BLaER1 treated with 17β-estradiol and CSF1 and Interleukin-3, amounts not matched to agents 10 nM and 100 nM (cell line): ENCODE results near the gene CFAP251.
"Not testable (repeated sequence)": the region's sequence is repeated elsewhere in the genome, so short reads cannot be mapped to it uniquely, and the experiment has no call there.

Experiments used
- H3K27ac ChIP-seq, 11 experiments: shearing (Covaris generic); formaldehyde crosslinking; 2 replicates each; pipeline ENCODE4 v1.8.1; 2022
- H3K27me3 ChIP-seq, 11 experiments: shearing (Covaris generic); formaldehyde crosslinking; 2 replicates each; pipeline ENCODE4 v1.8.1; 2022
- H3K36me3 ChIP-seq, 11 experiments: shearing (Covaris generic); formaldehyde crosslinking; 2 replicates each; pipeline ENCODE4 v1.8.1; 2022
- H3K4me1 ChIP-seq, 10 experiments: shearing (Covaris generic); formaldehyde crosslinking; 2 replicates each; pipeline ENCODE4 v1.8.1; 2022
- H3K4me2 ChIP-seq, 11 experiments: shearing (Covaris generic); formaldehyde crosslinking; 2 replicates each; pipeline ENCODE4 v1.8.1; 2022
- H3K4me3 ChIP-seq, 10 experiments: shearing (Covaris generic); formaldehyde crosslinking; 2 replicates each; pipeline ENCODE4 v1.8.1; 2022
- H3K9ac ChIP-seq, 11 experiments: shearing (Covaris generic); formaldehyde crosslinking; 2 replicates each; pipeline ENCODE4 v1.8.1; 2022
- H3K9me3 ChIP-seq, 11 experiments: shearing (Covaris generic); formaldehyde crosslinking; replicated peaks in 1 of 11; 2 replicates each; pipeline ENCODE4 v1.8.1; 2022
- H4K20me1 ChIP-seq, 11 experiments: shearing (Covaris generic); formaldehyde crosslinking; 2 replicates each; pipeline ENCODE4 v1.8.1; 2022
- Cebpa-rat ChIP-seq, 11 experiments: shearing (Covaris generic); IDR thresholded peaks; 2 replicates each; pipeline ENCODE4 v1.8.1; 2022

Gene CFAP251

GRCh38 chr12:121916719-121917118 lies 1.7 kb upstream of the CFAP251 start:
- Histone ChIP-seq H3K9ac (peak overlapping the region in 10 of 11 experiments; percentile 6 to 77 (median 32); a peak in 15 of 22 replicates), H3K4me1 (peaks cover 45 to 61% (median 51%) of the 10 kb centered on the region in 10 experiments), H3K4me3 (no peak overlapping the region), H4K20me1 (peaks cover 0 to 34% (median 3%) of the 10 kb centered on the region in 11 experiments; a peak in 3 of 22 replicates), H3K4me2 (peak overlapping the region; percentile 98 to 100 (median 99); a peak in 21 of 22 replicates), H3K27me3 (no peaks in the 10 kb centered on the region), H3K27ac (peak overlapping the region in 9 of 11 experiments; percentile 41 to 90 (median 58); a peak in 16 of 22 replicates), H3K36me3 (peaks cover 40 to 60% (median 56%) of the 10 kb centered on the region in 11 experiments), H3K9me3 (no peaks in the 10 kb centered on the region)
- no peak for TF ChIP-seq Cebpa-rat (IDR thresholded peaks at IDR 0.05)

DNA sequence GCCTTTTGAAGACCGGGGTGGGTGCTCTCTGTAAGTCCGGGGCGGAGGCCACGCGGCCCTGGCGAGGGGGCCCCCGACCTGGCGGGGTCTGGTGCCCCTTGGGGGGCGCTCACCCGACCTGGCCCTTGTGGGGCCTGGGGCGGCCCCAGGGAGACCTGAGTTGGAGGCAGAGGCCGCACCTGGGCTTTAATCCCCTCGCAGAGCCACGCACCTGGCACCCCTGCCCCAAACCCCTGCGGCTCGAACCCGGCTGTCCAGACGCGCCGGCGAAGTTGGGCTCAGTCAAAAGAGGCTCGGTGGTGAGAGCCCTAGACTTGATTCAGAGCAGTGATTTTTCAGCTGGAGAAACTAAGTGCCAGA lies 267 bp downstream of the CFAP251 start:
- H3K4me2 ChIP-seq: peak overlapping the region; percentile 98 to 100 (median 99)
- H3K27me3 ChIP-seq: no peaks in the 10 kb centered on the region
- TF ChIP-seq Cebpa-rat (IDR thresholded peaks at IDR 0.05): no peak
- peak overlapping the region; percentile 32 to 90 (median 62); a peak in 21 of 22 replicates for H3K27ac ChIP-seq
- H3K4me3 ChIP-seq: peak overlapping the region; percentile 47 to 73 (median 60)
- H3K9me3 ChIP-seq: no peaks in the 10 kb centered on the region
- peaks cover 28 to 43% (median 38%) of the 10 kb centered on the region in 11 experiments for H3K36me3 ChIP-seq
- peaks cover 54 to 73% (median 64%) of the 10 kb centered on the region in 10 experiments for H3K4me1 ChIP-seq
- peak overlapping the region; percentile 50 to 83 (median 72) for H3K9ac ChIP-seq
- H4K20me1 ChIP-seq: peaks cover 0 to 26% (median 0%) of the 10 kb centered on the region in 11 experiments; a peak in 3 of 22 replicates

DNA sequence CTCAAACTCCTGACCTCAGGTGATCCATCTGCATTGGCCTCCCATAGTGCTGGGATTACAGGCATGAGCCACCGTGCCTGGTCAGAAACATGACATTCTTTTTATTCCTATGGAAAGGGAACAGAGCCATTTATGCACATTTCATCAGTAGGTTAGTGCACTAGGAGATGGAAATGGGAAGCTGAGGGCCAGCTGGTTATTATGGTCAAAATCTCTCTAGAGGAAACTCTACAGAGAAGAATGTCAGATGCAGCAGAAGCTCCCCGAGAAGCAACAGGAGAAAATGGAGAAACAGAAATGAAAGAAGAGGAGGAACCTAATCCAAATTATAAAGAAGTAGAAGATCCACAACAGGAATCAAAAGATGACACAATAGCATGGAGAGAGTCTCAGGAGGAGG lies 2.7 kb downstream of the CFAP251 start:
- Histone ChIP-seq H3K4me2 (peak overlapping the region; percentile 23 to 79 (median 52); a peak in 18 of 22 replicates), H3K27me3 (no peaks in the 10 kb centered on the region)

DNA sequence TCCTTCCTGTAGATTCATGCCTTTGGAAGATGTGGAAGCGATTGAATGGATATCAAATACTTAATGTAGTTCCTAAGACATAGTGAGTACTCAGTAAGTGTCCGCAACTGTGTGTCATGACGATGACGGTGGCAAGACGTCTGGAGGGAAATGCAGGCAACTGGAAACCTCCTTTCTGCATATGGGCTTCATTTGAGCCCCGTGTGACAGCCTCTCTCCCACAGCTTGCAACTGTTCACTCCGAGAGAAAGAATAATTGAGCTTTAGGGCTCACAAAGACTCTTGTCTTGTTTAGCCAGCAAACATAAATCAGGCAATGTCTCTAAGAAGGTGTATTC lies 6.9 kb downstream of the CFAP251 start:
- Histone ChIP-seq H3K9me3 (no peaks in the 10 kb centered on the region), H4K20me1 (no peaks in the 10 kb centered on the region), H3K4me3 (no peak overlapping the region), H3K36me3 (no peaks in the 10 kb centered on the region; a peak in 1 of 22 replicates), H3K27me3 (no peaks in the 10 kb centered on the region), H3K4me2 (peak overlapping the region in 2 of 11 experiments; percentile 63 to 82; a peak in 2 of 22 replicates), H3K9ac (no peak overlapping the region), H3K4me1 (peaks cover 43 to 74% (median 63%) of the 10 kb centered on the region in 10 experiments), H3K27ac (no peak overlapping the region)
- TF ChIP-seq Cebpa-rat (IDR thresholded peaks at IDR 0.05): no peak

More for the DNA sequence above, 2.7 kb downstream of the CFAP251 start:
- Histone ChIP-seq H3K36me3 (peaks cover 6 to 19% (median 16%) of the 10 kb centered on the region in 11 experiments), H4K20me1 (peaks cover 0 to 20% (median 0%) of the 10 kb centered on the region in 11 experiments; a peak in 3 of 22 replicates), H3K4me1 (peaks cover 58 to 86% (median 74%) of the 10 kb centered on the region in 10 experiments), H3K9ac (no peak overlapping the region; a peak in 1 of 22 replicates), H3K4me3 (no peak overlapping the region), H3K9me3 (no peaks in the 10 kb centered on the region), H3K27ac (no peak overlapping the region)
- TF ChIP-seq Cebpa-rat (IDR thresholded peaks at IDR 0.05): no peak

GRCh38 chr12:121926874-121927706 lies 8.7 kb downstream of the CFAP251 start:
- Histone ChIP-seq H3K27me3 (no peaks in the 10 kb centered on the region), H3K4me3 (no peak overlapping the region), H3K4me1 (peaks cover 47 to 73% (median 65%) of the 10 kb centered on the region in 10 experiments), H3K9me3 (no peaks in the 10 kb centered on the region), H4K20me1 (no peaks in the 10 kb centered on the region), H3K27ac (peak overlapping the region in 7 of 11 experiments; percentile 13 to 54 (median 23); a peak in 6 of 22 replicates), H3K4me2 (peak overlapping the region; percentile 33 to 81 (median 62)), H3K9ac (no peak overlapping the region; a peak in 1 of 22 replicates), H3K36me3 (no peaks in the 10 kb centered on the region; a peak in 1 of 22 replicates)
- TF ChIP-seq Cebpa-rat (IDR thresholded peaks at IDR 0.05): no peak

DNA sequence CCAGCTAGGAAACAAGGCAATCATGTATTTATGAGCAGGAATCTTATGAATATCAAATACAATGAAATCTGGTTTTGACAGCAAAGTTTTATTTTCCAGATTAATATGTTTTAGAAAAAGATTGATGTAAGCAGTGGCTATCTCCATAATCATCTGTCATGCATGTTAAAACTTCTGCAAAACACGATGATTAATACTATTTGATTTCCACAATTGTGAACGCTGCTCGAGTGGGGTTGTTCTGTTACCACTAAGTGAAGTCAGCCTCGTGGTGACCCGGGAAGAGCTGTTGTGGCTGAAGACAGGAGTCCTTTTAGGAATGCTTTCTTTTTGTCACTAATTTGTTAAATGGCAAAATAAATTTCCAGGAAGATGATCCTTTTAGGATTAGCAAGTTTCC lies 9.4 kb downstream of the CFAP251 start:
- no peaks in the 10 kb centered on the region for H3K27me3 ChIP-seq
- no peaks in the 10 kb centered on the region for H3K9me3 ChIP-seq
- H4K20me1 ChIP-seq: no peaks in the 10 kb centered on the region
- peaks cover 50 to 73% (median 66%) of the 10 kb centered on the region in 10 experiments for H3K4me1 ChIP-seq
- H3K9ac ChIP-seq: no peak overlapping the region; a peak in 1 of 22 replicates
- peak overlapping the region; percentile 33 to 81 (median 62) for H3K4me2 ChIP-seq
- peak overlapping the region in 4 of 11 experiments; percentile 15 to 54 (median 28); a peak in 1 of 22 replicates for H3K27ac ChIP-seq
- H3K36me3 ChIP-seq: no peaks in the 10 kb centered on the region
- no peak for TF ChIP-seq Cebpa-rat (IDR thresholded peaks at IDR 0.05)
- H3K4me3 ChIP-seq: no peak overlapping the region

- H3K4me1 ChIP-seq: peaks cover 45 to 72% (median 65%) of the 10 kb centered on the region in 10 experiments
- H3K27ac ChIP-seq, H3K4me2 ChIP-seq, H3K9ac ChIP-seq, H3K4me3 ChIP-seq, H3K27me3 ChIP-seq, H3K36me3 ChIP-seq, H3K9me3 ChIP-seq, H4K20me1 ChIP-seq: not testable (repeated sequence)
These were observed 11.2 kb downstream of the CFAP251 start for GRCh38 chr12:121929545-121929944.

GRCh38 chr12:121930862-121931261 lies 12.5 kb downstream of the CFAP251 start:
- Histone ChIP-seq H3K9ac (peak overlapping the region in 2 of 11 experiments; percentile 13 to 52; a peak in 2 of 22 replicates), H3K4me2 (peak overlapping the region; percentile 20 to 81 (median 59); a peak in 20 of 22 replicates)

DNA sequence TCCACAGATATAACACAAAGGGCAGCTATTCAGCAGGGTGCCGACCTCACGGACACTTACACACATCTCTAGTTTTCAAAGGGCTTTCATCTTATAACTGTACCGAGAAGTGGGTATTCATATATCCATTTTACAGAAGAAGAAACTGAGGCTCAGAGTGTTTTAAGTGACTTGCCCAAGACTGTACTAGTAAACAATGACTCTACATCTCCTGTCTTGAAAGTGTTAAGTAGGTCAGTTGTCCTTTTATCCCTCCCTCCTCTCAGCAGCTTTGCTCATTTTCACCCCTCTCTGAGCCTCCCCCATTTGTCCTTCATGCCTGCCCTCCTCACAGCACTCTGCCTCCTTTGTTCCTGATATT lies 13.8 kb downstream of the CFAP251 start:
- Histone ChIP-seq H3K9me3 (peaks cover 2 to 7% (median 5%) of the 10 kb centered on the region in 11 experiments; a peak in 15 of 22 replicates), H3K36me3 (peaks cover 0 to 11% (median 3%) of the 10 kb centered on the region in 11 experiments; a peak in 9 of 22 replicates), H3K9ac (peak overlapping the region in 5 of 11 experiments; percentile 7 to 53 (median 42); a peak in 6 of 22 replicates), H3K4me2 (peak overlapping the region in 8 of 11 experiments; percentile 48 to 81 (median 66); a peak in 17 of 22 replicates), H3K27ac (peak overlapping the region in 9 of 11 experiments; percentile 10 to 75 (median 69); a peak in 14 of 22 replicates), H4K20me1 (no peaks in the 10 kb centered on the region), H3K27me3 (no peaks in the 10 kb centered on the region), H3K4me1 (peaks cover 28 to 64% (median 53%) of the 10 kb centered on the region in 10 experiments), H3K4me3 (peak overlapping the region in 3 of 10 experiments; percentile 35 to 41 (median 41); a peak in 3 of 20 replicates)
- TF ChIP-seq Cebpa-rat (IDR thresholded peaks at IDR 0.05): no peak

More at GRCh38 chr12:121930862-121931261, 12.5 kb downstream of the CFAP251 start:
- TF ChIP-seq Cebpa-rat (IDR thresholded peaks at IDR 0.05): peak in 4 of 11 experiments; percentile 15 to 56 (median 27); a peak in 2 of 22 replicates
- H4K20me1 ChIP-seq: no peaks in the 10 kb centered on the region
- no peak overlapping the region for H3K4me3 ChIP-seq
- H3K9me3 ChIP-seq: no peaks in the 10 kb centered on the region
- peaks cover 0 to 9% (median 0%) of the 10 kb centered on the region in 11 experiments; a peak in 2 of 22 replicates for H3K36me3 ChIP-seq
- H3K4me1 ChIP-seq: peaks cover 39 to 68% (median 60%) of the 10 kb centered on the region in 10 experiments
- H3K27me3 ChIP-seq: no peaks in the 10 kb centered on the region
- H3K27ac ChIP-seq: peak overlapping the region in 8 of 11 experiments; percentile 39 to 75 (median 70); a peak in 13 of 22 replicates
